Left renal pelvis (tissue), 4 donors: ENCODE data around the gene TSC22D4. TPM values are rescaled to one million over a fixed set of nuclear protein-coding genes. Genes with fewer than 3 reads are reported as not detected.

Experiments used
- DNase-seq, 4 donors: peaks; one replicate each; pipeline ENCODE4 v3.0.0-alpha.2; 2013; ENCODE audit warnings: low read depth in 4 of 4, low spot score in 3 of 4
- polyA plus RNA-seq, 4 donors: library from polyadenylated mRNA; unstranded; fragments of 120-200 nt; gene quantifications; one replicate each; pipeline ENCODE4 v1.2.1, GENCODE V29; 2013; ENCODE audit not compliant: insufficient read length in 4 of 4

TSC22D4 gene
- polyA plus RNA-seq, 4 donors: 29.1 to 57.6 (median 33.6) TPM

DNA sequence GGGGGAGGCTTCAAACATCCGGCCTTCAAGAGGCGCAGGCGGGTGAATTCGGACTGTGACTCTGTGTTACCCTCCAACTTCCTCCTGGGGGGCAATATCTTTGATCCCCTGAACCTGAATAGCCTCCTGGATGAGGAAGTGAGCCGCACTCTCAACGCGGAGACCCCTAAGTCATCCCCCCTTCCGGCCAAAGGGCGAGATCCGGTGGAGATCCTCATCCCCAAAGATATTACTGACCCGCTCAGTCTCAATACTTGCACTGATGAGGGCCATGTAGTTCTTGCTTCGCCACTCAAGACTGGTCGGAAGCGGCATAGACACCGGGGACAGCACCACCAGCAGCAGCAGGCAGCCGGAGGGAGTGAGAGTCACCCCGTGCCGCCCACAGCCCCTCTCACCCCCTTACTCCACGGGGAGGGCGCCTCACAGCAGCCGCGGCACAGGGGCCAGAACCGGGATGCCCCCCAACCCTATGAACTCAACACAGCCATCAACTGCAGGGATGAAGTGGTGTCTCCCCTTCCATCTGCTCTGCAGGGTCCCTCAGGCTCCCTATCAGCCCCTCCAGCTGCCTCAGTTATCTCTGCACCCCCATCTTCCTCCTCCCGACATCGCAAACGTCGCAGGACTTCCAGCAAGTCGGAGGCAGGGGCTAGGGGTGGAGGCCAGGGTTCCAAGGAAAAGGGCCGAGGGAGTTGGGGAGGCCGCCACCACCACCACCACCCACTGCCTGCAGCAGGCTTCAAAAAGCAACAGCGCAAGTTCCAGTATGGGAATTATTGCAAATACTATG, 48.3 kb downstream of the TSC22D4 start:
- DNase-seq: no peak

DNA sequence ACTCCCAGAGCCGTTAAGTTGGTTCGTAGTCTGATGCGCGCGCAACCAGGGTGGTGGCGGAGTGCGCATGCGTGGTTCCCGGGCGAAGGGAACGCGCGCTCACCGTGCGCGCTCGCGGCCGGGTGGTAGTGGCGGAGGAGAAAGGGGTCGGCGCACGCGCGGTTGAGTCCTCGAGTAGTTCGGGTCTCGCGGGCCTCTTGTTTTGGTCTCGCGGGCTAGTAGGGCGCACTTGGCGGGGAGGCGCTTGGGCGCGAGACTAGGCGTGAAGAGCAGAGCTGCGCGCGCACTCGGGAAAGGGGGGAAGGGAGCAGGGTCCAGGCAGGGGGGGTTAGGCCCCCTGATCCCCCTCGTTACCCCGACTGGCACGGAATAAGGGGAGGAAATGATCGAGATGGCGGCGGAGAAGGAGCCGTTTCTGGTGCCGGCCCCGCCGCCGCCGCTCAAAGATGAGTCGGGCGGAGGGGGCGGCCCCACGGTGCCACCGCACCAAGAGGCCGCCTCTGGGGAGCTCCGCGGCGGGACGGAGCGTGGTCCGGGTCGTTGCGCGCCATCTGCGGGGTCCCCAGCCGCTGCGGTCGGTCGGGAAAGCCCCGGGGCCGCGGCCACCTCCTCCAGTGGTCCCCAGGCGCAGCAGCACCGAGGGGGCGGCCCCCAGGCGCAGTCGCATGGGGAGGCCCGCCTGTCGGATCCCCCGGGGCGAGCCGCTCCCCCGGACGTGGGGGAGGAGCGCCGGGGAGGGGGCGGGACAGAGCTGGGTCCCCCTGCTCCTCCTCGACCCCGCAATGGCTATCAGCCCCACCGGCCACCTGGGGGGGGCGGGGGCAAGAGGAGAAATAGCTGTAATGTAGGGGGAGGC, 49.1 kb downstream of the TSC22D4 start, which contains the start of gene MEPCE:
MEPCE (plus strand) TSS at position 195 of the 856 bp plus-strand sequence; CDS start at position 383, 188 bp downstream.
- peak; percentile 88 to 93 (median 89) for DNase-seq

DNA sequence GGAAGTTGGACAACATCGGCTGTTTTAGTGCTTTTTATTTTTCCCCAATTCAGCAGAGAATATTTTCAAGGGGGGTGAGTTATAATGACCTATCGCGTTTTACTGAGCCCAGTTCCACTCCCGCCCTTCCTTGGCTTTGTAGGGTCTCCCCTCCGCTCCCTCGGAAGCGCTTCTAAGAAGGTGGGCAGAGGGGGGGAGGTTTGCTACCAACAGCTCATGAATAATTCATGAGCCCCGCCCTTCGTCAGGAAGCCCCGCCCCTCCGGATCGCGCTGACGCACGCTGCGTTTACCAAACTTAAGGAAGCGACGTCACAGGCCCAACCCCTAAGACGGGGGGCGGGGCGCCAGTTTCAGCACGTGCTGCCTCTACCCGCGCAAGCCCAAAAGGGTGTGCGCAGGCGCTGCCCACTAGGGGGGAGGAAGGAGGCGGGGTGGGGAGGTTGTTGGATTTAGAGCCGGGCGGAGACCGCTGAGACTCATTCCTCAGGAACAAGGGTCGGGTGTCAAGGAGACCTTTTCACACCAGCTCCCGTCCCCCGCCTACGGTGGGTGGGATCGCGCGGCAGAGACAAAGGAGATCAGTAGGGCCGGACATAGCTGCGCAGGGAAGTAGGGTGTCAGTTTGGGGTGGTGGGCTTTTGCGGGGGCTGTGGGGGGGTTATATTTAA, 49.9 kb downstream of the TSC22D4 start:
- peak; percentile 99 to 100 (median 99) for DNase-seq

GRCh38 chr7:100428199-100428966, 50.6 kb downstream of the TSC22D4 start, which contains the start of gene ZCWPW1:
Gene ZCWPW1 (minus strand): TSS chr7:100428703. CDS start chr7:100420649, 8,054 bp downstream.
- peak; percentile 94 to 96 (median 95) for DNase-seq

- DNase-seq: no peak
Observed at GRCh38 chr7:100427762-100428198, 51.2 kb downstream of the TSC22D4 start.

DNA sequence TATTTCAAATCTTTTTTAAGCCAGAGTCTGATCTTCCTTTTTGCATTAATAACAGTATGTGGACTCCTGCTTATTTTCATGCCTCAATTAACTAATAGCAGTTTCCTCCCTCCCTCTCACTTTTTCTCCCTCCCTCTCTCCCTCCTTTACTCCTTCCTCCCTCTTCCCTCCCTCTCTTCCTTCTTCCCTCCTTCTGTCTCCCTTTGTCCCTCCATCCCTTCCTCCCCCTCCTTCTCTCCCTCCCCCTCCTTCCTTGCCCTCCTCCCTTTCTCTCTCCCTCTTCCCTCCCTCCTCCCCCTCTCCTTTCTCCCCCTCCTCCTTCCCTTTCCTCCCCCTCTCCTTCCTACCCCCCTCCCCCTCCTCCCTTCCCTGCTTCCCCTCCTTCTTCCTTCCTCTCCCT, 52.5 kb downstream of the TSC22D4 start:
- no peak for DNase-seq

DNA sequence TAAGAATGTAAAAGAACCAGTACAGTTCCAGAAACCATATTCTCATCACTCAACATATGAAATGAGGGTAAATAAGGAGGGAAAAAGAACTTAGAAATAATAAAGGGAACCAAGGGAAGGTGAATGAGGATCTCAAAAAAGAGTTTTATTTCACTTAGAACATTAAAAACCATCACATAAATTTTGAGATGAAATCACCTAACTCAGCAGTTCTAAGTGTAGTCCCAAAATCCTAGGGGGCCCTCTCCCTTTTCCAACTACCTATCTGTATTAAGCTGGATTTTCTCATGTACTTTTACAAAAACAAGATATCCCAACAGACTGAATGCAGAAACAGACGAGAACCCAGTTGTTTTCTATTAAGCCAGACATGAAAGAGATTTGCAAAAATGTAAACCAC, 53.7 kb downstream of the TSC22D4 start:
- DNase-seq: no peak

- no peak for DNase-seq
Observed at GRCh38 chr7:100423315-100423714, 55.7 kb downstream of the TSC22D4 start.

- no peak for DNase-seq
Observed at GRCh38 chr7:100419660-100420226, 59.3 kb downstream of the TSC22D4 start.

DNA sequence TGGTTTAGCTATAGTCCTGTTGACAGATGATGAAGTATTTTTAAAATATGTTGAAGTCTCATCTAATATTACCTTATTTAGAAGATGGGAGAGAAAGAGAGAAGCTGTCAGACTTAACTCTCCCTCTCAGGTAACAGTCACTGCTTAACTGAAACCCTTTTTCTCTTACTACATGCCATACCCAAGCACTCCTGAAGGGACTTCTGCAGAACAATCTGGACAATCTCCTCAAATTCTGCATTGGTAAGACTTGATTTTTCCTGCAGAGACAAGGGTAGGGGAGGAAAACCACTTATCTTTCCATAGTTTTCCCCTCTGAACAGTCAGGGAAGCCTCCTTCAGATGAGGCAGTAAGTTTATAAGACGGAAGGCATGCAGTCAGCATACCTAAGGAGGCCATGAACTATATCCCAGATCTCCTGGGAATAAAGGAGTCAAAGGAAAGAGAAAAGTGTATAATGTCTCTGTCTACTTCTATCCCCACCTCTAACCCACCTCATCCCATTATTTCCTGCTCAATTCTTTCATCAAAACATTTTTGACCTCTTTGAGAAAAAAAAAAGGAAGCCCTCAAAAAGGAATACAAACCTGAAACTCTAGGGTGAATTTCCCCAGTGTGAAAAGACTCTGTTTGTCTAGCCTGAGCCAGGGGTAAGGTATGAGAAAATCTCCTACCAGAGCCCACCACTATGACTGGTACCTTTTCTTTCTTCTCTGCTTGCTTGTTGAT, 59.9 kb downstream of the TSC22D4 start:
- DNase-seq: no peak

Other genes with a start within 250 kb of the TSC22D4 start
- gene SPDYE3, start 171.5 kb downstream of the TSC22D4 start, polyA plus RNA-seq: 1 to 10 TPM; 5.0 to 8.9 (median 6.8) TPM
- gene PILRB, start 121.1 kb downstream of the TSC22D4 start, polyA plus RNA-seq: 10 to 100 TPM; 21.5 to 61.4 (median 32.0) TPM
- gene PILRA, start 105.7 kb downstream of the TSC22D4 start, polyA plus RNA-seq: 1 to 10 TPM; 4.1 to 6.9 (median 4.9) TPM
- gene ZCWPW1, start 50.5 kb downstream of the TSC22D4 start, polyA plus RNA-seq: 1 to 10 TPM; 5.2 to 8.1 (median 5.8) TPM
- gene MEPCE, start 49.4 kb downstream of the TSC22D4 start, polyA plus RNA-seq: 10 to 100 TPM; 46.6 to 64.1 (median 53.9) TPM
- 10 to 100 TPM; 12.3 to 23.2 (median 15.0) TPM for gene PPP1R35, start 42.7 kb downstream of the TSC22D4 start, polyA plus RNA-seq
- gene SPACDR, start 15.0 kb downstream of the TSC22D4 start, polyA plus RNA-seq: 1 to 10 TPM in 3 of 4 donors, under 1 TPM in 1; 0.59 to 3.0 (median 1.5) TPM
- 1 to 10 TPM; 1.6 to 4.2 (median 2.2) TPM for gene NYAP1, start 4.7 kb upstream of the TSC22D4 start, polyA plus RNA-seq
- 10 to 100 TPM; 10.8 to 16.3 (median 13.9) TPM for gene AGFG2, start 60.0 kb upstream of the TSC22D4 start, polyA plus RNA-seq
- 1 to 10 TPM; 2.4 to 9.6 (median 4.9) TPM for gene SAP25, start 94.7 kb upstream of the TSC22D4 start, polyA plus RNA-seq
- 10 to 100 TPM; 28.3 to 54.2 (median 42.0) TPM for gene LRCH4, start 106.9 kb upstream of the TSC22D4 start, polyA plus RNA-seq
- 1 to 10 TPM; 1.7 to 3.5 (median 2.3) TPM for gene FBXO24, start 107.1 kb upstream of the TSC22D4 start, polyA plus RNA-seq
- 100 to 1,000 TPM; 129 to 641 (median 145) TPM for gene PCOLCE, start 123.1 kb upstream of the TSC22D4 start, polyA plus RNA-seq
- gene MOSPD3, start 133.3 kb upstream of the TSC22D4 start, polyA plus RNA-seq: 10 to 100 TPM; 23.5 to 34.9 (median 28.7) TPM
- gene TFR2, start 162.3 kb upstream of the TSC22D4 start, polyA plus RNA-seq: 1 to 10 TPM in 3 of 4 donors, under 1 TPM in 1; 0.64 to 3.5 (median 1.3) TPM
- under 1 TPM in 2 of 4 donors, not detected in 2; 0.19 to 0.22 TPM for gene ACTL6B, start 177.2 kb upstream of the TSC22D4 start, polyA plus RNA-seq
- 100 to 1,000 TPM; 176 to 210 (median 199) TPM for gene GNB2, start 194.5 kb upstream of the TSC22D4 start, polyA plus RNA-seq
- 10 to 100 TPM; 30.0 to 63.8 (median 40.4) TPM for gene GIGYF1, start 215.0 kb upstream of the TSC22D4 start, polyA plus RNA-seq
- 10 to 100 TPM; 20.6 to 31.4 (median 23.9) TPM for gene POP7, start 226.9 kb upstream of the TSC22D4 start, polyA plus RNA-seq
- gene EPO, start 241.3 kb upstream of the TSC22D4 start, polyA plus RNA-seq: under 1 TPM in 2 of 4 donors, not detected in 2; 0.17 to 0.18 TPM